ENCODE results near the gene GMPPA. TPM values are rescaled to one million over a fixed set of nuclear protein-coding genes. Genes with fewer than 3 reads are reported as not detected.

GMPPA gene
- total RNA-seq, 1 experiment from 2014 or later: 22.1 TPM

DNA sequence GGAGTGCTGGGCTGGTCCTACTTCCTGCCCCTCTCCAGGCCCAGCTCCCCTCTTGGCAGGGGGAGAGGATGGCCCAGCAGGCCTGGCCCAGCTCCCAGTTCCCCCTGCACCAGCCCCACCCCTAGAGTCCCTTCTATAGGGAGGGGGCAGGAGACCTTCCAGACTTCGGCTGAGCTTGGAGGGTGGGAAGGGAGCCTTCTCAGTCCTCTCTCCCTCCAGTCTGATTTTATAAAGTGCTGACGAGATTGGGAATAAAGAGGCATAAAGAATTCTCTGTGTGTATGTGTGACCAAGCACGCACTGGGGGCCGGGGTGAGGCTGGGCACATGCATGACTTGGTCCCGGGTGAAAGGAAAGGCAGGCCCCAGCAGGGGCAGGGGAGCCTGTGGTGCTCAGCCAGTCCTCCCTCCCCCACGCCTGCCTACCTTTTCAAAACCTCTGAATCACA lies 39.8 kb downstream of the GMPPA start:
- Histone ChIP-seq H3K4me3 (no peak overlapping the region), H3K4me1 (peaks cover 13% of the 10 kb centered on the region), H3K27ac (no peak overlapping the region), H3K9me3 (replicated peaks) (no peaks in the 10 kb centered on the region), H3K36me3 (peaks cover 6% of the 10 kb centered on the region; the same call in 1 of the 2 replicates), H3K27me3 (no peaks in the 10 kb centered on the region)
- no peak for DNase-seq

DNA sequence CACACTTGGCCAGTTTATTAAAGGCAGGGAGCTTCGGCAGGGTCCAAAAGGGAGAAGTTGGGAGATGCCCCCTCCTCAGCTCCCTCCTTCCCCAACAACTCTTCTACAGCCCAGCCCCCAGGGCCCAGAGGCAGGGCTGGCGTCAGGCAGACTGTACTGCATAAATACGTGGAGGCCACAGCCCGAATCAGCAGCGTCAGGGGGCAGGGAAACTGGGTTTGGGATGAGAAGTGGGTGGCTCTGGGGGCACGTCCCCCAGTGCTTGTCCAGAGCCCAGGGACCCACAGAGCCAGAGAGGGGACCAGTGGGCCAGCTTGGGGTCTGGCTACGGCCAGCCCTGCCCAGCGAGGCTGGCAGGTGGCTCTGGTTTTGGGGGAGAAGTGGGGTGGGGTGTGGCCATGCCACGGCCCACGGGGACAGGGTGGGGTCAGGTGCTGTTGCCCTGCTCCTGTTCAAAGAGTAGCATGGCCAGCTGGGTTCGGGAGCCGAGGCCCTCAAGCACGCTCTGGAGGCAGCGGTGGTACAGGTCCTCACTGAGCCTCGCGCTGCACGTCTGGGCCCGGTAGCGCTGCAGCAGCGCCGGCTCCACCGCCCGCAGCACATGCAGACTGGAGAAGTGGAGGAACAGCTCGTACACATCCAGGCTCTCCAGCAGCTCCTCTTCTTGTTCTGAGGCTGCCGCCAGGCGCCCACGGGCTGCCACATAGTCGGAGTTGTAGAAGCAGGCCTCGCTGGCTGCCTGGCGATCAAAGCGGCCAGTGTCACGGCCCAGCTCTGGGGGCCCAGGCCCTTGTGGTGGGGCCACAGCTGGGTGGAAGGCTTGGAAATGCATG lies 40.5 kb downstream of the GMPPA start:
- H3K9me3 ChIP-seq (replicated peaks): no peaks in the 10 kb centered on the region
- DNase-seq: no peak
- no peak overlapping the region for H3K27ac ChIP-seq
- peaks cover 6% of the 10 kb centered on the region; the same call in 1 of the 2 replicates for H3K36me3 ChIP-seq
- no peak overlapping the region for H3K4me3 ChIP-seq
- H3K4me1 ChIP-seq: peaks cover 13% of the 10 kb centered on the region
- H3K27me3 ChIP-seq: no peaks in the 10 kb centered on the region

DNA sequence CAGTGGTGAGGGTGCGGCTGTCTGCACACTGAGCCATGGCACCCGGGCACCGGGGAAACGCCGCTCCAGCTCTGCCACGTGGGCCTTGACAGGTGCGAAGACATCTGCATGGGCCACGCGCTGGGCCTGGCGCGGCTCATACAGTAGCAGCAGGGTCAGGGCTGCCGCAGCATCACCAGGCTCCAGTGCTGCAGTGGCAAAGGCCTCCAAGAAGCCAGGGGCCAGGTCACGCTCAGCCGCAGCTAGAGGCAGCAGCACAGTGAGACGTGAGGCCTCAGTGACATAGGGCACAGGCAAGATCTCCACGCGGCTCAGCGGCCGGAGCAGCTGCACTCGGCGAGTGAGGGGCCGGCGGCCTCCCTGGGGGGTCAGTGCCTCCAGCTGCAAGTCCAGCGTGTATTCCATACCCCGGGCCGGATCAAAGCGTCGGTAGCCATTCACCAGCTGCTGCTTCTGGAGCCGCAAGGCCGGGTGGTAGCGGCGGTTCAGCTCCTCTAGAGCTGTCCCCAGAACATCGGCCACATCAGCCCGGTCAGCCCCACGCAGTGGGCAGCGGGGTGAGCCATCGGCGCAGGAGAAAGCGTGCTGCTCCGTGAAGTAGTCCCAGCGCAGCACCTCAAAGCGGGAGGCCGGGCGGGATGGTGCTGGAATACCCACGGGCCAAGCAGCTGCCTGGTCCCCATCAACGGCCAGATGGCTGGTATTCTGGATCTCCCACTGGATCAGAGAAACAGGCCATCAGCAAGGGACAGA lies 41.4 kb downstream of the GMPPA start:
- H3K9me3 ChIP-seq (replicated peaks): no peaks in the 10 kb centered on the region
- H3K4me3 ChIP-seq: no peak overlapping the region
- no peaks in the 10 kb centered on the region for H3K27me3 ChIP-seq
- H3K36me3 ChIP-seq: peaks cover 6% of the 10 kb centered on the region; the same call in 1 of the 2 replicates
- peaks cover 13% of the 10 kb centered on the region for H3K4me1 ChIP-seq
- no peak for DNase-seq
- H3K27ac ChIP-seq: no peak overlapping the region

DNA sequence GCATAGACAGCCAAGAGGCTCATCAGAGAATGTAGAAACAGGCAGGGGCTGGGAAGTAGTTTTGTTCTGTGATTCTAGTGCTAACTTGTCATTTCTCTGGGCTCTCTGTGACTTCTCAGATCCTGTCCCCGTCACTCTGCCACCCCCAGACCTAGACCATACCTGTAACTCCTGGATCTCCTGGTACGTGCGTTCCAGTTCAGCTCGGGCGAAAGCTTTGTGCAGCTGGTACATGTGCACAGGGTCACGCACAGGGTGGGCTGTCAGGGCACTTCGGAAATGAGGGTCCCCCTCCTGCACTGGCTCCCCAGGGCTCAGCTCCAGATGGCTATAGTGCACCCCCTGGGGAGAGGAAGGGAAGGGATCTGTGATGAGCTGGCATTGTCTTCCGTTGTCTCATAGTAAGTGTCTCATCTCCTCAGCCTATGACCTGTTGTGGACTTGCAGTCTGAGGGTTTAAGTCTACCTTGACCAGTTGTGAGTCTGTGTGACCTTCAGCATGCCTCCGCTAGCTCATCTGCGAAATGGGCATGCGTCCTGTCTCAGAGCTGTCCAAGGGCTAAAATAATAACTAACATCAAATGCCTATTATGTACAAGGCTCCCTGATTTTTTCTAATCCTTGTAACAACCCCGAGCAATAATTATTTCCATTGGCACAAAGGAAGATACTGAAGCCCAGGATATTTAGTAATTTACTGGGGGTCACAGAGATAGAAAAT lies 42.3 kb downstream of the GMPPA start:
- H3K4me3 ChIP-seq: no peak overlapping the region
- peaks cover 6% of the 10 kb centered on the region; the same call in 1 of the 2 replicates for H3K36me3 ChIP-seq
- no peaks in the 10 kb centered on the region for H3K27me3 ChIP-seq
- no peaks in the 10 kb centered on the region for H3K9me3 ChIP-seq (replicated peaks)
- no peak for DNase-seq
- H3K4me1 ChIP-seq: peaks cover 13% of the 10 kb centered on the region
- H3K27ac ChIP-seq: no peak overlapping the region

DNA sequence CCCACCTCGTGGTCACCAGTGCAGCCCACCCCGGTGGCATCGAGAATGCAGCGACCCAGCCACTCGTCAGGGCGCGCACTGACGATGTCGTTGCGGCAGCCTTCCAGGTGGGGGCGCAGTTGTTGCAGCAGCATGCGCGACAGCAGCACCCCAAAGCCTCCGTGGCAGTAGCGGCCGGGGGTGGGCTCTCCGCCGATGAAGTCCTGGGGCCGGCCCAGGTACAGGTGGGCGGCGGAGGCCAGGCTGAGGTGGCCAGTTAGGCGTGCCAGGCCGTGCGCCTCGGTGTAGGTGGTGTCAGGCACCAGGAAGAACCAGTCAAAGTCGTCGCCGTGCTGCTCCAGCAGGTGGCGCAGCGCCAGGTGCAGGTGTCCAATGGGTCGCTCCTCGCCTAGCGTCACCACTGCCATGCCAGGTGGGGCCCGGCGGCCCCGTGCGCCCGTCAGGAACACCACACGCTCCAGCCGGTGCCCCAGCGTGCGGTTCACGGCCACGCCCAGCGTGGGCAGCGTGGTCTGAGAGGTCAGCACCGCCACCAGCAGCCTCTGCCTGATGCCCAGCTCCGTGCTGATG lies 43.0 kb downstream of the GMPPA start:
- Histone ChIP-seq H3K4me3 (no peak overlapping the region), H3K4me1 (peaks cover 13% of the 10 kb centered on the region), H3K9me3 (replicated peaks) (no peaks in the 10 kb centered on the region), H3K27ac (no peak overlapping the region), H3K27me3 (no peaks in the 10 kb centered on the region), H3K36me3 (peaks cover 6% of the 10 kb centered on the region; the same call in 1 of the 2 replicates)
- DNase-seq: peak; percentile 49 to 51

DNA sequence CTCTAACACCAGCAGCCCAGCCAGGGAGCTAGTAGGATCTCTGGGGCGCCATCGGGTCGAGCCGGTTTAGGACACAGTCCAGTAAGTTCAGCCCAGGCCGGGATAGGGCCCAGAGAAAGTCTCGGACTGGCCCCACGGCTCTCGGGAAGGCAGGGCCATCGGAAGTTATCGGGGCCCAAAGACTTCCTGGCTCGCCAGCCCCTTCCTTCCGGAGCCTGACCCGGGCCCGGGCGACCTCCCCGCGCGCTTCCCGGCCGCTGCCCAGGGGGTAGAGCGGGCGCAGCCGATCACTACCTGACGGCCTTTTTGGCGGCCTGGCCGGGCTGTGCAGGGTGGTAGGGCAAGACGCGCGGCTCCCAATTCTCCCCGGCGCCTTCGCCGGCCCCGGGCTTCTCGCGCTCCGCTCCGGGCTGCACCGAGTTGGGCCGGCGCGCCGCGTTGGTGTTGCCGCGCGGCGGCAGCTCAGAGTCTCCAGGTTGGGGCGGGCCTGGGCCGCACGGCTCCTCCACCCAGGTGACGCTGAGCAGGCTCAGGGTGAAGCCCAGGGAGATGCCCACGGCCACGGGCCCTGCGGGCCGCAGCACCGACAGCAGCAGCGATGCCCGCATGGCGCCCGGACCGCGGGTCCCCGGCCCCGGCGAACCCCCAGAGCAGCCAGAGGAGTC lies 44.4 kb downstream of the GMPPA start:
- H3K27me3 ChIP-seq: no peaks in the 10 kb centered on the region
- peaks cover 6% of the 10 kb centered on the region; the same call in 1 of the 2 replicates for H3K36me3 ChIP-seq
- H3K4me3 ChIP-seq: peak overlapping the region; percentile 73
- H3K9me3 ChIP-seq (replicated peaks): no peaks in the 10 kb centered on the region
- peak; percentile 50 to 62 for DNase-seq
- peaks cover 3% of the 10 kb centered on the region; the same call in 1 of the 2 replicates for H3K4me1 ChIP-seq
- peak overlapping the region; percentile 60 for H3K27ac ChIP-seq

DNA sequence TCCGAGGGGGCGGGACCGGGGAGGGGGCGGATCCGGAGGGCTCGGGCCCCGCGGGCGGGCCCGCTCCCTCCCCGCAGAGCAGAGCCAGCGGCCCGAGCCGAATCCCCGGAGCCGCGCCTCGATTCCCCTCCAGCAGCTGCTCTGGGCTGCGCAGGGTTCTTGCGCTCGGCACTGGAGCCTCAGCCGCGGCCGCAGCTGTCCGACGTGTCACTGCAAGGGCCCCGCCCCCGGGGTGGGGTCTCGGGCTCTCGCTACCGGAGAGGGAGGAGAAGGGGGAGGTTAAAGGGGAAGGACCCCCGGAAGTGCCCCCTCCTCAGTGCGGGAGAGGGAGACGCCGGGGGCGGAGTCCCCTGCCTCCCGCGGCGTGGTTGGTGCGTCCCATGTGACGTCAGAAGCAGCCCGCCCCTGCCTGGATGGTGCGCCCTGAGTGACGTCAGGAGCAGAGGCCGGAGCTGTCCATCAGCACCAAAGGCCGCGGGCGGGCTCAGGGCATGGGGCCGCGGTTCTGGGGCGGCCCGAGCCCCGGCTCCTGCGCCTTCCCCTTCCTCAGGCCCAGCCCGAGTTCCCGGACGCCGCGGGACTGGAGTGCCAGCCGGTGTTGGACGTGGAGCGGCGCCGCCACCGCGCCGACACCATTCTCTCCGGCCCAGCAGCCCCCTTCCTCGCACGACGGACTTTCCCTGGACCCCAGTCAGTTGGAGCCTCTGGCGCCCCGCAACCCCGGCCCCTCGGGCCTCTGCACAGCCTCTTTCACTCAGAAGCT lies 45.1 kb downstream of the GMPPA start, which contains the start of the genes CHPF and TMEM198:
TSS of gene CHPF (minus strand) at position 214 of the 763 bp plus-strand sequence. CDS start 271 bp downstream, outside the sequence.
TSS of gene TMEM198 (plus strand) at position 433 of the 763 bp plus-strand sequence. CDS start 700 bp downstream, outside the sequence.
- no peaks in the 10 kb centered on the region; the same call in 1 of the 2 replicates for H3K4me1 ChIP-seq
- peak within 1 kb of the TSS; percentile 60 for H3K27ac ChIP-seq
- no peaks in the 10 kb centered on the region for H3K9me3 ChIP-seq (replicated peaks)
- no peaks in the 10 kb centered on the region for H3K27me3 ChIP-seq
- peaks cover 6% of the 10 kb centered on the region; the same call in 1 of the 2 replicates for H3K36me3 ChIP-seq
- peak; percentile 99 to 100 for DNase-seq
- peak within 1 kb of the TSS; percentile 73 for H3K4me3 ChIP-seq

DNA sequence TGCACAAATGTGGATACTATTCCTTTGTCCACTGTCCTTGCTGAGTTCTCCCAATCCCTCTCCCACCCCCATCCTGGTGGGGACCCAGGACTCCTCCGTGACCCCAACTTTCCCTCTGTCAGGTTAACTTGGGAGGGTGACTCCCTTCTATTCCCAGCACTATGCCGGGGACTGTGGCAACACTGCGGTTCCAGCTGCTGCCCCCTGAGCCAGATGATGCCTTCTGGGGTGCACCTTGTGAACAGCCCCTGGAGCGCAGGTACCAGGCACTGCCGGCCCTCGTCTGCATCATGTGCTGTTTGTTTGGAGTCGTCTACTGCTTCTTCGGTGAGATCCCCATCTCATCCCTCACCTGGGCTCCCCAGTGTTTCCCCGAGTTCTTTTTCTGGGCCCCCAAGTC lies 45.9 kb downstream of the GMPPA start:
- Histone ChIP-seq H3K36me3 (peaks cover 6% of the 10 kb centered on the region; the same call in 1 of the 2 replicates), H3K27me3 (no peaks in the 10 kb centered on the region), H3K4me3 (peak overlapping the region; percentile 73), H3K27ac (no peak overlapping the region), H3K4me1 (no peaks in the 10 kb centered on the region), H3K9me3 (replicated peaks) (no peaks in the 10 kb centered on the region)
- no peak for DNase-seq

DNA sequence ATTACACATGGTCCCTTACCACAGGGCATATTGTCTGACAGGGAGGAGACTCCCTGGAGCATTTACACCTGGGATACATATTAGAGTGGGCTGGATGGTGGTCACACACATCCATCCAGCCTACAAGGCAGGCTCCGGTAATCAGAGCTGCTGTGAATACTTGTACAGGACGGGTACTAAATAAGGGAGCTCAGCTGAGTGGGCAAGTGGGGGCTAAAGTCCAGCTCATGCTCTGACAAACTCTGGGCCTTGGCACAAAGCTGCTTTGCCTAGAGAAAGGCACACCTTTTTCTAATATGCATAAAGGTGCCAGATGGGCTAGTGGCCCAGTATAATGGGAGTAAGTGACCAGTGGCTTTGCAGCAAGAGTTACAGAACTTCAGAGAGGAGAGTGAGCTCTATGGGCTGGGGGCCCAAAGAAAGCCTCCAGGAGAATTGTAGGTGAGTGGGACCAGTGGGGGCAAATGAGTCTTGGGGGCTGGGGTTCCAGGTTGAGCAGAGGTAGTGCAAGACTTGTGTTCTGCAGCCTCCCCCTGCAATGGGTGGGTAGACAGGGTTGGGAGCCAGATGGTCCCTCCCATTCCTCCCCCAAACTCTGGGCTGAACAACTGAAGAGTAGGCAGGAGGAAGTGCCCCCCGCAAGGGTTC lies 46.7 kb downstream of the GMPPA start:
- no peak overlapping the region for H3K4me3 ChIP-seq
- no peak overlapping the region for H3K27ac ChIP-seq
- H3K36me3 ChIP-seq: peaks cover 6% of the 10 kb centered on the region; the same call in 1 of the 2 replicates
- no peaks in the 10 kb centered on the region for H3K9me3 ChIP-seq (replicated peaks)
- H3K4me1 ChIP-seq: no peaks in the 10 kb centered on the region
- no peaks in the 10 kb centered on the region for H3K27me3 ChIP-seq
- DNase-seq: no peak

DNA sequence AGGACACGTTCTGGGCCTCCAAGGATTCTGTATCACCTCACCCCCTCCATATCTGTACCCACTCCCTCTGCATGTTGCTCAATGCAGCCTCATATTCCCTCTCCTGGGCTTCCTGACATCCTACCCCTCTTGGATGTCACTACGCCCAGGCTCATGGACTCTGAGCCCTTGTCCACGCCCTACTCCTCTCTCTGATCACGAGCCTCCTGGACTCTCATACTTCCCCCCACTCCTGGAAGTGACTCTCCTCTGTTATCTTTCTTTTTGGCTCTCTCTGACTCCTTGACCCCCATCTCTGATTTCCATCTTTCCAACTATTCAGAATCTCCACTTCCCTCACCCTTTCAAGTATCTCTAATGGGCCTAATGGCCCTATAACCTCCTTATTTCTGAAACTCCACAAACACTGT lies 47.3 kb downstream of the GMPPA start:
- Histone ChIP-seq H3K36me3 (peaks cover 5% of the 10 kb centered on the region; the same call in 1 of the 2 replicates), H3K27ac (no peak overlapping the region), H3K4me3 (no peak overlapping the region), H3K9me3 (replicated peaks) (no peaks in the 10 kb centered on the region), H3K27me3 (no peaks in the 10 kb centered on the region), H3K4me1 (no peaks in the 10 kb centered on the region)
- no peak for DNase-seq

DNA sequence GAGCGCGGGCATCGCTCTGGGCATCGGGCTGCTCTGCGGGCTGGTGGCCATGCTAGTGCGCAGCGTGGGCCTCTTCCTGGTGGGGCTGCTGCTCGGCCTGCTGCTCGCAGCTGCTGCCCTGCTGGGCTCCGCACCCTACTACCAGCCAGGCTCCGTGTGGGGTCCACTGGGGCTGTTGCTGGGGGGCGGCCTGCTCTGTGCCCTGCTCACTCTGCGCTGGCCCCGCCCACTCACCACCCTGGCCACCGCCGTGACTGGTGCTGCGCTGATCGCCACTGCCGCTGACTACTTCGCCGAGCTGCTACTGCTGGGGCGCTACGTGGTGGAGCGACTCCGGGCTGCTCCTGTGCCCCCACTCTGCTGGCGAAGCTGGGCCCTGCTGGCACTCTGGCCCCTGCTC lies 48.9 kb downstream of the GMPPA start:
- H3K4me1 ChIP-seq: peaks cover 6% of the 10 kb centered on the region; the same call in 1 of the 2 replicates
- no peaks in the 10 kb centered on the region for H3K9me3 ChIP-seq (replicated peaks)
- no peaks in the 10 kb centered on the region for H3K36me3 ChIP-seq
- no peak overlapping the region for H3K27ac ChIP-seq
- H3K27me3 ChIP-seq: no peaks in the 10 kb centered on the region
- no peak overlapping the region for H3K4me3 ChIP-seq
- DNase-seq: no peak

DNA sequence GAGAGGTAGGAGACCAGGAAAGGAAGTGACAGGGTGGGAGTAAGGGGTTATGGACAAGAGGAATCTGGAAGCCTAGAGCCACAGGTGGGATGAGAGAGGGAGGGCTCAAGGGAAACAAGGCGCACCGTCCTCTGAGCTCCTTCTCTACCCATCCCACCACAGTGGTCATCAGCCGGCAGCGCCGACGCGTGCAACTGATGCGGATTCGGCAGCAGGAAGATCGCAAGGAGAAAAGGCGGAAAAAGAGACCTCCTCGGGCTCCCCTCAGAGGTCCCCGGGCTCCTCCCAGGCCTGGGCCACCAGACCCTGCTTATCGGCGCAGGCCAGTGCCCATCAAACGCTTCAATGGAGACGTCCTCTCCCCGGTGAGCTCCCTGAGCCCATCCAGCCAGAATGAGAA lies 50.3 kb downstream of the GMPPA start:
- Histone ChIP-seq H3K4me3 (no peak overlapping the region), H3K27ac (no peak overlapping the region), H3K4me1 (peaks cover 6% of the 10 kb centered on the region; the same call in 1 of the 2 replicates), H3K9me3 (replicated peaks) (no peaks in the 10 kb centered on the region), H3K36me3 (no peaks in the 10 kb centered on the region), H3K27me3 (no peaks in the 10 kb centered on the region)
- DNase-seq: no peak
